Right lobe of liver (tissue), 6 donors: ENCODE results near the gene LCN1. TPM values are rescaled to one million over a fixed set of nuclear protein-coding genes. Genes with fewer than 3 reads are reported as not detected.

Experiments
- ATAC-seq, 4 donors: fragments of 200-7000 bp; cut with Tn5 transposase; one replicate each; pipeline ENCODE4 v1.9.1; 2020; ENCODE audit warnings: mild to moderate bottlenecking in 4 of 4, moderate library complexity in 4 of 4
- DNase-seq, 3 donors: peaks; one replicate each; pipeline ENCODE4 v3.0.0-alpha.2; 2020
- H3K27ac ChIP-seq, 3 donors: fragments of 200-600 bp; one replicate each; pipeline ENCODE4 v1.8.0; 2022
- H3K27me3 ChIP-seq, 2 donors: fragments of 200-600 bp; one replicate each; pipeline ENCODE4 v1.8.0; 2022
- H3K36me3 ChIP-seq, 4 donors: fragments of 200-600 bp; sonication (generic) in 1 of 4; one replicate each; pipeline versions ENCODE4 v1.5.1 to v1.8.0; 2017 to 2022; ENCODE audit warnings: control low read depth in 1 of 4
- H3K4me1 ChIP-seq, 4 donors: fragments of 200-600 bp; sonication (generic) in 1 of 4; one replicate each; pipeline versions ENCODE4 v1.5.1 to v1.8.0; 2017 to 2022; ENCODE audit warnings: control low read depth in 1 of 4
- H3K4me3 ChIP-seq, 3 donors: fragments of 200-600 bp; one replicate each; pipeline ENCODE4 v1.8.0; 2022
- H3K9me3 ChIP-seq, 4 donors: fragments of 200-600 bp; sonication (generic) in 1 of 4; one replicate each; pipeline versions ENCODE4 v1.5.1 to v1.8.0; 2017 to 2022; ENCODE audit warnings: control low read depth in 1 of 4
- CTCF ChIP-seq, 4 donors: fragments of 200-600 bp in 3 of 4; fragments of 450-650 bp in 1 of 4; IDR thresholded peaks; one replicate each; pipeline versions ENCODE4 v1.5.1 to v1.8.0; 2016 to 2022; ENCODE audit warnings: antibody characterized with exemption in 4 of 4, mild to moderate bottlenecking in 2 of 4
- POLR2A ChIP-seq: fragments of 450-650 bp; IDR thresholded peaks from one replicate; pipeline ENCODE4 v1.6.1; 2017; ENCODE audit warnings: antibody characterized with exemption, mild to moderate bottlenecking
- WGBS: methylation state at CpG from one replicate; pipeline ENCODE4 v1.1.6; 2018; ENCODE audit warnings: low coverage, low lambda C conversion rate; ENCODE audit not compliant: insufficient coverage; ENCODE audit errors: missing lambda C conversion rate; 5-methylcytosine and 5-hydroxymethylcytosine counted together
- intact Hi-C, 2 donors: fragments of 100-400 bp; cut with DNase I; formaldehyde crosslinking; loops; one replicate each; pipeline versions ENCODE4 v1.11.2 to v1.14.1; 2022
- total RNA-seq, 6 experiments: library from RNA; depleted of rRNA in 2 of 6; stranded (reverse); fragments of >200 nt in 2 of 6; fragmentation: NEBNext Ultra II Directional in 3 of 6; extraction: Animal tissue kit (Norgen Biotek cat#: 25700) in 3 of 6; gene quantifications; one replicate each; pipeline versions ENCODE4 v1.1.0 to v1.2.4, GENCODE V29; 2016 to 2023
- donor health status: DM: no; HTN: yes; CAD: no.
- donor health status: DM: no; HTN: no; CAD: no.
- donor health status: DM: no; HTN: no; CAD: no.
- donor health status: DM: no; HTN: yes; CAD: no.
- donor health status: DM: no; HTN: yes; CAD: no.

The LCN1 gene
- total RNA-seq, 6 experiments from 2014 or later: not detected

- Histone ChIP-seq H3K4me1 (no peaks in the 10 kb centered on the region), H3K9me3 (no peaks in the 10 kb centered on the region), H3K27me3 (no peaks in the 10 kb centered on the region), H3K36me3 (no peaks in the 10 kb centered on the region), H3K27ac (no peak overlapping the region), H3K4me3 (no peak overlapping the region)
- no CpG with 5 or more reads among the region's 13 CpGs for WGBS
- no peak for ATAC-seq
- TF ChIP-seq CTCF (IDR thresholded peaks at IDR 0.05) (no peak), POLR2A (no peak)
- no peak for DNase-seq
- intact Hi-C loops: no loop called here
Measured at GRCh38 chr9:135551456-135551855, 30.2 kb downstream of the LCN1 start.

- H3K27me3 ChIP-seq: no peaks in the 10 kb centered on the region
- no peaks in the 10 kb centered on the region for H3K4me1 ChIP-seq
- no peaks in the 10 kb centered on the region for H3K9me3 ChIP-seq
- no peak overlapping the region for H3K27ac ChIP-seq
- intact Hi-C loops: no loop called here
- ATAC-seq (no peak), DNase-seq (no peak)
- H3K36me3 ChIP-seq: no peaks in the 10 kb centered on the region
- H3K4me3 ChIP-seq: no peak overlapping the region
- WGBS: 83% methylated on average over 1 of the region's 18 CpGs
- TF ChIP-seq POLR2A (no peak), CTCF (IDR thresholded peaks at IDR 0.05) (no peak)
Measured at GRCh38 chr9:135552021-135552697, 30.9 kb downstream of the LCN1 start.

GRCh38 chr9:135552698-135553171 lies 31.5 kb downstream of the LCN1 start:
- H3K9me3 ChIP-seq: no peaks in the 10 kb centered on the region
- ATAC-seq (no peak), DNase-seq (no peak)
- 56% methylated on average over 7 of the region's 19 CpGs for WGBS
- H3K36me3 ChIP-seq: no peaks in the 10 kb centered on the region
- intact Hi-C loops: no loop called here
- H3K27ac ChIP-seq: no peak overlapping the region
- H3K4me1 ChIP-seq: no peaks in the 10 kb centered on the region
- TF ChIP-seq CTCF (IDR thresholded peaks at IDR 0.05): no peak
- TF ChIP-seq POLR2A: no peak
- H3K27me3 ChIP-seq: no peaks in the 10 kb centered on the region
- H3K4me3 ChIP-seq: no peak overlapping the region

GRCh38 chr9:135554718-135555117 lies 33.5 kb downstream of the LCN1 start:
- Histone ChIP-seq H3K4me1 (no peaks in the 10 kb centered on the region), H3K36me3 (no peaks in the 10 kb centered on the region), H3K27ac (no peak overlapping the region), H3K9me3 (no peaks in the 10 kb centered on the region), H3K27me3 (no peaks in the 10 kb centered on the region), H3K4me3 (no peak overlapping the region)
- no peak for ATAC-seq
- 41% methylated on average over 3 of the region's 4 CpGs for WGBS
- intact Hi-C loops: no loop called here
- TF ChIP-seq CTCF (IDR thresholded peaks at IDR 0.05) (no peak), POLR2A (no peak)
- DNase-seq: no peak
